Astrocyte (in vitro differentiated cells and primary cell): ENCODE data around the gene PLIN4.

Experiments used
- CTCF ChIP-seq: IDR thresholded peaks from 2 replicates; pipeline ENCODE4 v1.5.1; 2011; ENCODE audit warnings: low read depth, mild to moderate bottlenecking, inconsistent platforms, low read length, moderate library complexity; ENCODE audit not compliant: insufficient read depth
- EZH2 ChIP-seq: IDR thresholded peaks from 2 replicates; pipeline ENCODE4 v1.6.1; 2012; ENCODE audit warnings: mild to moderate bottlenecking, low read length, inconsistent platforms; ENCODE audit not compliant: insufficient read depth

- no peak for TF ChIP-seq CTCF
- no peak for TF ChIP-seq EZH2
Observed at GRCh38 chr19:4553092-4553695, 34.9 kb upstream of the PLIN4 start.
